Lower leg skin (tissue), 3 donors: ENCODE results near the gene HAO1.

Experiments
- CTCF ChIP-seq, 3 donors: fragments of 450-650 bp; IDR thresholded peaks; one replicate each; pipeline ENCODE4 v1.5.1; 2016; ENCODE audit warnings: antibody characterized with exemption in 3 of 3, mild to moderate bottlenecking in 3 of 3, moderate library complexity in 2 of 3
- POLR2A ChIP-seq, 2 donors: fragments of 450-650 bp; IDR thresholded peaks; one replicate each; pipeline ENCODE4 v1.6.1; 2016 to 2017; ENCODE audit warnings: antibody characterized with exemption in 2 of 2, mild to moderate bottlenecking in 1 of 2, moderate library complexity in 1 of 2

GRCh38 chr20:7836076-7836475 lies 104.2 kb downstream of the HAO1 start:
- TF ChIP-seq CTCF (IDR thresholded peaks at IDR 0.05) (no peak), POLR2A (IDR thresholded peaks at IDR 0.05) (no peak)
